Astrocyte of the cerebellum (primary cell): ENCODE results near the gene FARS2.

Source experiments
- DNase-seq: peaks from one replicate; pipeline ENCODE4 v3.0.0-alpha.2; 2011; ENCODE audit warnings: low read depth
- H3K4me3 ChIP-seq: 2 replicates; pipeline ENCODE4 v1.5.1; 2011; ENCODE audit warnings: mild to moderate bottlenecking, low read depth, low read length, moderate library complexity
- CTCF ChIP-seq: IDR thresholded peaks from 2 replicates; pipeline ENCODE4 v1.5.1; 2012; ENCODE audit warnings: low read length, low read depth, moderate library complexity, mild to moderate bottlenecking; ENCODE audit errors: missing control alignments
- in situ Hi-C: cut with HindIII; loops from 2 replicates; pipeline ENCODE4 v1.10.0; 2017; ENCODE audit warnings: low sequenced_read_pairs

FARS2 gene

GRCh38 chr6:5338177-5338960 is 77.1 kb downstream of the FARS2 start:
- TF ChIP-seq CTCF: no peak
- in situ Hi-C loops: no loop called here
- no peak for DNase-seq

GRCh38 chr6:5339786-5340185 is 78.5 kb downstream of the FARS2 start:
- TF ChIP-seq CTCF: no peak
- no peak overlapping the region for H3K4me3 ChIP-seq
- in situ Hi-C loops: no loop called here
- no peak for DNase-seq

More at GRCh38 chr6:5338177-5338960, 77.1 kb downstream of the FARS2 start:
- H3K4me3 ChIP-seq: no peak overlapping the region

- TF ChIP-seq CTCF: no peak
- in situ Hi-C loops: no loop called here
- DNase-seq: no peak
- H3K4me3 ChIP-seq: no peak overlapping the region
These were observed 80.5 kb downstream of the FARS2 start for GRCh38 chr6:5341845-5342244.

- H3K4me3 ChIP-seq: no peak overlapping the region
- DNase-seq: no peak
- no peak for TF ChIP-seq CTCF
- in situ Hi-C loops: no loop called here
These were observed 82.7 kb downstream of the FARS2 start for GRCh38 chr6:5343998-5344397.

GRCh38 chr6:5345324-5345723 is 84.0 kb downstream of the FARS2 start:
- DNase-seq: no peak
- in situ Hi-C loops: no loop called here
- no peak for TF ChIP-seq CTCF
- no peak overlapping the region for H3K4me3 ChIP-seq

DNA sequence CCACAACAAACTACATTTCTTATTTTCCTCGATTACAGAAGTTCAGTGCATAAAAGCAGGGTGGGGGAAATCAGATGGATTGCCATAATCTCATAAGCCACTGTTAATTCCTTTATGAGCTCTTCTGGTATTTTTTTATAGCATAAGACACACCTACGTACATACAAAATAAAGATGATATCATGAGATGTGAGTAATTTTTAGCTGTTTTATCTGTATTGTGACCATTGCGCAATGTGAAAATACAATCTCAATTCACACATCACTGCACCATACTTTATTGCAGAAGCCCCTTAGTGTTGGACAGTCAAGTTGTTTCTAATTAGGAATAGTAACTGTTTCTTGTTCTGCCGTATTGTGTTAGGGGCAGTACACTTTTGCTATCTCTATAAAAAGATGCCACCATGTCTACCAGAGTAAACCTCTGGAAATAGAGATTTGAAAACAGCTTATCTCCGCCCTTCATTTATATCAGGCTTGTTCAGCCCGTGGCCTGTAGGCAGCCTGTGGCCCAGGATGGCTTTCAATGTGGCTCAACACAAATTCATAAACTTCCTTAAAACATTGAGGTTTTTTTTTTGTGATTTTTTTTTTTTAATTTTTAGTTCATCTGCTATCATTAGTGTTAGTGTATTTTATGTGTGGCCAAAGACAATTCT is 90.4 kb downstream of the FARS2 start:
- no peak for TF ChIP-seq CTCF
- in situ Hi-C loops: no loop called here
- no peak overlapping the region for H3K4me3 ChIP-seq
- no peak for DNase-seq
